ENCODE data around the gene LRRC36. TPM values are rescaled to one million over a fixed set of nuclear protein-coding genes. Genes with fewer than 3 reads are reported as not detected.

The LRRC36 gene
- total RNA-seq, 1 experiment from 2014 or later, result not detected

DNA sequence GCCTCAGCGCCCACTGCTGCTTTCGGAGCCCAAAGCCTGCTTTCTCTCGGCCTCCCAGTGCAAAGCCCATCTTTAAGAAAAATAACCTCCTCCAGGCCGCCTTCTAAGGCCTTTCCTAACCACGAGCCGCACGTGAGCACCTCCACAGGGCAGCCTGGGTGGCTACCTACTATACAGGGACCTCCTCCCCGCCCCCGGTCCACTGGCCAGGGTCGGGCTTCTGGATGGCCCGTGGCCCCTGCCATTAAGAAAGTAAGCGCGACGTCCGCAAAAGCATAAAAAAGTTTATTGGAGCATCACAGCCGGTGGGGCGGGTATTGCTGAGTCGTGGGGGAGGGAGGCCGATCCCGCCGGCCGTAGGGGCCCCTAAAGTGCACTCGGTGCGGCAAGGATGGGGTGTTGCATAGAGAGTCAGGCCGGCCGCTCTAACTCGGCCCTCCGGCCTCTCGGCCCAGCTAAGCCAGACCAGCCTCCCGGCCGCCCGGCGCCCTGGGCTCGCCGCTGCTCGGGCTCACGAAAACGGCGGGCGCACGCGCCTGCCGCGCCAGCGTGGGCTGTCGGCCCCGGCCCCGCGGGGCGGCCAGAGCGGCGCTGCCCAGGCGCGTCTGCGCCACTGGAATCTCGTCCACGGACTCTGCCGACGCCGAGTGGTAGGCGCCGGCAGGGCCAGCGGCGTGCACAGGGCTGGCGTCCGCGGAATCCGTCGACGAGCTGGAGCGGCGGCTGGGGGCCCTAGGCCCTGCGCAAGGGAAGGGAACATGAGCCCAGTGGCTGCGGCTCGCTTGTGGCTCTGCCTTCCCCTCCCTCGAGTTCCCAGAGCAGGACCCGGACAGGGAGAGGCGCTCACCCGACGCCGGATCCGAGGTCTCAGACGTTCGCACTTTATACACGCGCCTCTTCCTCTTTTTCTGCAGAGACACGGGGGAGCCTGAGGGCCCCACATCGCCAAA lies 67.8 kb downstream of the LRRC36 start:
- BruUV-seq (replicated peaks), result no TSS peak
- TF ChIP-seq POLR2A (IDR thresholded peaks at IDR 0.05; ENCODE audit: borderline replicate concordance, extremely low read depth, insufficient read depth, insufficient read length) (no peak), ZFX (IDR thresholded peaks at IDR 0.05) (no peak), FOSL1 (IDR thresholded peaks at IDR 0.05; ENCODE audit: low read depth) (no peak), EGR1 (IDR thresholded peaks at IDR 0.05; ENCODE audit: low read depth) (no peak), SP1 (IDR thresholded peaks at IDR 0.05; ENCODE audit: low read depth) (no peak), POLR2AphosphoS5 (IDR thresholded peaks at IDR 0.05; ENCODE audit: low read depth, low read length) (no peak)
- TF ChIP-seq, protein P1, sequence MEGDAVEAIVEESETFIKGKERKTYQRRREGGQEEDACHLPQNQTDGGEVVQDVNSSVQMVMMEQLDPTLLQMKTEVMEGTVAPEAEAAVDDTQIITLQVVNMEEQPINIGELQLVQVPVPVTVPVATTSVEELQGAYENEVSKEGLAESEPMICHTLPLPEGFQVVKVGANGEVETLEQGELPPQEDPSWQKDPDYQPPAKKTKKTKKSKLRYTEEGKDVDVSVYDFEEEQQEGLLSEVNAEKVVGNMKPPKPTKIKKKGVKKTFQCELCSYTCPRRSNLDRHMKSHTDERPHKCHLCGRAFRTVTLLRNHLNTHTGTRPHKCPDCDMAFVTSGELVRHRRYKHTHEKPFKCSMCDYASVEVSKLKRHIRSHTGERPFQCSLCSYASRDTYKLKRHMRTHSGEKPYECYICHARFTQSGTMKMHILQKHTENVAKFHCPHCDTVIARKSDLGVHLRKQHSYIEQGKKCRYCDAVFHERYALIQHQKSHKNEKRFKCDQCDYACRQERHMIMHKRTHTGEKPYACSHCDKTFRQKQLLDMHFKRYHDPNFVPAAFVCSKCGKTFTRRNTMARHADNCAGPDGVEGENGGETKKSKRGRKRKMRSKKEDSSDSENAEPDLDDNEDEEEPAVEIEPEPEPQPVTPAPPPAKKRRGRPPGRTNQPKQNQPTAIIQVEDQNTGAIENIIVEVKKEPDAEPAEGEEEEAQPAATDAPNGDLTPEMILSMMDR (IDR thresholded peaks at IDR 0.05 in 2 of 3, conservative IDR thresholded peaks at IDR 0.05 in 1 of 3; ENCODE audit: borderline replicate concordance in 1 of 3, insufficient read depth in 1 of 3, low read depth in 2 of 3, low read length in 2 of 3), result no peak
- no peak for DNase-seq (ENCODE audit: low read depth, low spot score)
- H3K4me1 ChIP-seq (ENCODE audit: control insufficient read depth in 1 of 2, insufficient read depth in 2 of 2, low read length in 2 of 2), result peaks cover 10 to 20% of the 10 kb centered on the region in 2 experiments
- no peak overlapping the region for H3K4me3 ChIP-seq (replicated peaks in 1 of 2; ENCODE audit: low read depth in 1 of 2, low read length in 2 of 2)
- no peaks in the 10 kb centered on the region for H3K9me2 ChIP-seq (ENCODE audit: insufficient read depth)
- no peak overlapping the region for H3K27ac ChIP-seq (ENCODE audit: low read depth, low read length)
- H3K9me3 ChIP-seq (ENCODE audit: control insufficient read depth in 1 of 2, insufficient read depth in 1 of 2, low read depth in 1 of 2, low read length in 2 of 2), result no peaks in the 10 kb centered on the region
- intact Hi-C loops (cut with micrococcal nuclease), result loop anchor here (5.0 kb wide), 1 partner anchor 132 kb away; no protein-coding TSS in a partner anchor
- no peaks in the 10 kb centered on the region for H3K27me3 ChIP-seq (ENCODE audit: insufficient read depth, low read length)
- no peak overlapping the region for H3K4me2 ChIP-seq (ENCODE audit: low read length)
- H2AFZ ChIP-seq (ENCODE audit: low read depth, low read length, poor library complexity, severe bottlenecking), result no peak overlapping the region
- CTCF ChIA-PET, result no interaction called here
- no peak for ATAC-seq
- no peaks in the 10 kb centered on the region for H4K20me1 ChIP-seq (ENCODE audit: insufficient read depth)
- H3K79me2 ChIP-seq (ENCODE audit: insufficient read depth, low read length), result no peaks in the 10 kb centered on the region
- H3K36me3 ChIP-seq (ENCODE audit: control insufficient read depth in 1 of 2, insufficient read depth in 2 of 2, low read length in 2 of 2), result no peaks in the 10 kb centered on the region
- RAD21 ChIA-PET (ENCODE audit: low non-redundant PET in 1 of 2, low total read pairs in 2 of 2, uncharacterized antibody in 2 of 2, unreplicated experiment in 2 of 2), result no interaction called here
- no peak overlapping the region for H3K9ac ChIP-seq (ENCODE audit: low read length)
- POLR2A ChIA-PET, result no interaction called here

DNA sequence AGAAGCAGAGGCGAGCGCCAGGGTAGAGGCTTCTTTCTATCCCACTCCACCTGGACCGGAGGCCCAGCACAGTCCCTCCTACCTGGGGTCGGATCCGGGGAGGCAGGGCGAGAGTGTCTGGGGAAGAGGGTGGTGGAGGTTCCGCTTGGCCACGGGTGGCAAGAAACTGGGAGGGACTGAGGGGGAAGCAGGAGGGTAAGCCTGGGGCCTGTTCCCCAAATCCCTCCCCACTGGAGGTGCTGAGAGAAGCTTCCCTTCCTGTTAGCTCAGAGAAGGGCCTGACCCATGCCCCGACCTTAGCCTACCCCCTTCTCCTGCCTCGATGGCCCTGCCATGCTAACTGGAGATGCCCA lies 68.5 kb downstream of the LRRC36 start:
- Histone ChIP-seq H2AFZ (ENCODE audit: low read depth, low read length, poor library complexity, severe bottlenecking) (no peak overlapping the region), H3K4me2 (ENCODE audit: low read length) (no peak overlapping the region), H3K4me3 (replicated peaks in 1 of 2; ENCODE audit: low read depth in 1 of 2, low read length in 2 of 2) (no peak overlapping the region), H3K27ac (ENCODE audit: low read depth, low read length) (no peak overlapping the region), H3K9ac (ENCODE audit: low read length) (no peak overlapping the region), H4K20me1 (ENCODE audit: insufficient read depth) (no peaks in the 10 kb centered on the region), H3K36me3 (ENCODE audit: control insufficient read depth in 1 of 2, insufficient read depth in 2 of 2, low read length in 2 of 2) (no peaks in the 10 kb centered on the region), H3K27me3 (ENCODE audit: insufficient read depth, low read length) (no peaks in the 10 kb centered on the region), H3K9me2 (ENCODE audit: insufficient read depth) (no peaks in the 10 kb centered on the region), H3K4me1 (ENCODE audit: control insufficient read depth in 1 of 2, insufficient read depth in 2 of 2, low read length in 2 of 2) (peaks cover 10 to 20% of the 10 kb centered on the region in 2 experiments), H3K9me3 (ENCODE audit: control insufficient read depth in 1 of 2, insufficient read depth in 1 of 2, low read depth in 1 of 2, low read length in 2 of 2) (no peaks in the 10 kb centered on the region), H3K79me2 (ENCODE audit: insufficient read depth, low read length) (no peaks in the 10 kb centered on the region)
- intact Hi-C loops (cut with micrococcal nuclease), result loop anchor here (5.0 kb wide), 1 partner anchor 133 kb away; no protein-coding TSS in a partner anchor
- no TSS peak for BruUV-seq (replicated peaks)
- RAD21 ChIA-PET (ENCODE audit: low non-redundant PET in 1 of 2, low total read pairs in 2 of 2, uncharacterized antibody in 2 of 2, unreplicated experiment in 2 of 2), result no interaction called here
- CTCF ChIA-PET, result no interaction called here
- ATAC-seq (no peak), DNase-seq (ENCODE audit: low read depth, low spot score) (no peak)
- POLR2A ChIA-PET, result no interaction called here
- TF ChIP-seq, protein P2, sequence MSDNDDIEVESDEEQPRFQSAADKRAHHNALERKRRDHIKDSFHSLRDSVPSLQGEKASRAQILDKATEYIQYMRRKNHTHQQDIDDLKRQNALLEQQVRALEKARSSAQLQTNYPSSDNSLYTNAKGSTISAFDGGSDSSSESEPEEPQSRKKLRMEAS (IDR thresholded peaks at IDR 0.05), result no peak
- TF ChIP-seq JUND (IDR thresholded peaks at IDR 0.05) (no peak), POLR2A (IDR thresholded peaks at IDR 0.05; ENCODE audit: borderline replicate concordance, extremely low read depth, insufficient read depth, insufficient read length) (no peak), FOSL1 (IDR thresholded peaks at IDR 0.05; ENCODE audit: low read depth) (no peak), SP1 (IDR thresholded peaks at IDR 0.05; ENCODE audit: low read depth) (no peak), CBX3 (IDR thresholded peaks at IDR 0.05; ENCODE audit: low read depth) (no peak), RAD21 (IDR thresholded peaks at IDR 0.05; ENCODE audit: low read depth) (no peak), SRF (IDR thresholded peaks at IDR 0.05; ENCODE audit: low read depth) (no peak), POLR2AphosphoS5 (IDR thresholded peaks at IDR 0.05; ENCODE audit: low read depth, low read length) (no peak), EZH2phosphoT487 (IDR thresholded peaks at IDR 0.05; ENCODE audit: borderline replicate concordance) (no peak), YY1 (IDR thresholded peaks at IDR 0.05; ENCODE audit: extremely low read depth, insufficient replicate concordance, low read depth, low read length) (no peak)
- TF ChIP-seq, protein P1 (IDR thresholded peaks at IDR 0.05 in 2 of 3, conservative IDR thresholded peaks at IDR 0.05 in 1 of 3; ENCODE audit: borderline replicate concordance in 1 of 3, insufficient read depth in 1 of 3, low read depth in 2 of 3, low read length in 2 of 3), result no peak
- TF ChIP-seq, protein P3, sequence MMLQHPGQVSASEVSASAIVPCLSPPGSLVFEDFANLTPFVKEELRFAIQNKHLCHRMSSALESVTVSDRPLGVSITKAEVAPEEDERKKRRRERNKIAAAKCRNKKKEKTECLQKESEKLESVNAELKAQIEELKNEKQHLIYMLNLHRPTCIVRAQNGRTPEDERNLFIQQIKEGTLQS (IDR thresholded peaks at IDR 0.05), result no peak
